ENCODE measurements around the gene MED29. TPM values are rescaled to one million over a fixed set of nuclear protein-coding genes. Genes with fewer than 3 reads are reported as not detected.
A peak's percentile ranks its signal among the peaks of the same experiment; 100 is the strongest.

Gene MED29
- total and polyA plus RNA-seq, 2 of the 13 experiments (the other 11 are each of a cell fraction or from before 2014, with no cell fraction given): 14.0 to 19.7 TPM

DNA sequence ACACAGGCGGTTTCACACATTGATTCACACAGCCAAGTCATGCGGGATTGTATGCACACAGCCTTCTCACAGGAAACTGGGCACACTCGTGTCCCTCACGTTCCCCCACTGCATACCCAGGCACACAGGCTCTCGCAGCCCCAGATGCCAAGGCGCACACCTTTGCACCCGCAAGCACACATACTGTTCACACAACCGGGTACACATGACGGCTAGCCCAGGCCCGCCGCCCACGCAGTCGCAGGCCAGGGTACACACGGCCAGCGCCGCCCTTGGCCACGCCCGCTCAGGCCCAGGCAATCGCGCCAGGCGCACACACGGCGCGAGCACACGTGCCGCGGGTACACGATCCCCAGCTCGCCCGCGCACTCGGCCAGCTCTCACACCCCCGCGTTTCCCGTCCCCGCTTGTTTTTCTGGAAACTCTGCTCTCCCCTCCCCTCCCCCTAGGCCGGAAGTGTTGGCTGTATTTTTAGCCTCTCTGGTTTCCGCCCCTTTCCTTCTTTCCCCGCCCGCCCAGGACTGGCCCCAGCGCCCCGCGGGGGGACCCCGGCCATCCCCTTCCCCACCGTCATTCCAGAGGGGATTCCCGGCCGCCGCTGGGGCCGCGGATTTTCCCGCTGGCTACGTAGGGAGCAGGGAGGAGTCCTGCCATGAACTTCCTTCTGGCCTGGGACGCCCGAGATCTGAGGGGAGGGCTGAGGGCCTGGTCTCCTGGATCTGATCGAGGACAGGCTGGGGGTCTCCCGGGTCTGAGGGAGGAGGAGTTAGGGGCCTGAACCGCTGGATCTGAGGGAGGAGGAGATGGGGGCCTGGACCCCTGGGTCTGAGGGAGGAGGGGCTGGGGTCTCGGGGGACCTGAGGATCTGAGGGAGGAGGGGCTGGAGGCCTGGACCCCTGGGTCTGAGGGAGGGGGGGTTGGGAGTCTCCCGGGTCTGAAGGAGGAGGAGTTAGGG, 11.4 kb downstream of the MED29 start (continued):
- TF ChIP-seq, protein P1, sequence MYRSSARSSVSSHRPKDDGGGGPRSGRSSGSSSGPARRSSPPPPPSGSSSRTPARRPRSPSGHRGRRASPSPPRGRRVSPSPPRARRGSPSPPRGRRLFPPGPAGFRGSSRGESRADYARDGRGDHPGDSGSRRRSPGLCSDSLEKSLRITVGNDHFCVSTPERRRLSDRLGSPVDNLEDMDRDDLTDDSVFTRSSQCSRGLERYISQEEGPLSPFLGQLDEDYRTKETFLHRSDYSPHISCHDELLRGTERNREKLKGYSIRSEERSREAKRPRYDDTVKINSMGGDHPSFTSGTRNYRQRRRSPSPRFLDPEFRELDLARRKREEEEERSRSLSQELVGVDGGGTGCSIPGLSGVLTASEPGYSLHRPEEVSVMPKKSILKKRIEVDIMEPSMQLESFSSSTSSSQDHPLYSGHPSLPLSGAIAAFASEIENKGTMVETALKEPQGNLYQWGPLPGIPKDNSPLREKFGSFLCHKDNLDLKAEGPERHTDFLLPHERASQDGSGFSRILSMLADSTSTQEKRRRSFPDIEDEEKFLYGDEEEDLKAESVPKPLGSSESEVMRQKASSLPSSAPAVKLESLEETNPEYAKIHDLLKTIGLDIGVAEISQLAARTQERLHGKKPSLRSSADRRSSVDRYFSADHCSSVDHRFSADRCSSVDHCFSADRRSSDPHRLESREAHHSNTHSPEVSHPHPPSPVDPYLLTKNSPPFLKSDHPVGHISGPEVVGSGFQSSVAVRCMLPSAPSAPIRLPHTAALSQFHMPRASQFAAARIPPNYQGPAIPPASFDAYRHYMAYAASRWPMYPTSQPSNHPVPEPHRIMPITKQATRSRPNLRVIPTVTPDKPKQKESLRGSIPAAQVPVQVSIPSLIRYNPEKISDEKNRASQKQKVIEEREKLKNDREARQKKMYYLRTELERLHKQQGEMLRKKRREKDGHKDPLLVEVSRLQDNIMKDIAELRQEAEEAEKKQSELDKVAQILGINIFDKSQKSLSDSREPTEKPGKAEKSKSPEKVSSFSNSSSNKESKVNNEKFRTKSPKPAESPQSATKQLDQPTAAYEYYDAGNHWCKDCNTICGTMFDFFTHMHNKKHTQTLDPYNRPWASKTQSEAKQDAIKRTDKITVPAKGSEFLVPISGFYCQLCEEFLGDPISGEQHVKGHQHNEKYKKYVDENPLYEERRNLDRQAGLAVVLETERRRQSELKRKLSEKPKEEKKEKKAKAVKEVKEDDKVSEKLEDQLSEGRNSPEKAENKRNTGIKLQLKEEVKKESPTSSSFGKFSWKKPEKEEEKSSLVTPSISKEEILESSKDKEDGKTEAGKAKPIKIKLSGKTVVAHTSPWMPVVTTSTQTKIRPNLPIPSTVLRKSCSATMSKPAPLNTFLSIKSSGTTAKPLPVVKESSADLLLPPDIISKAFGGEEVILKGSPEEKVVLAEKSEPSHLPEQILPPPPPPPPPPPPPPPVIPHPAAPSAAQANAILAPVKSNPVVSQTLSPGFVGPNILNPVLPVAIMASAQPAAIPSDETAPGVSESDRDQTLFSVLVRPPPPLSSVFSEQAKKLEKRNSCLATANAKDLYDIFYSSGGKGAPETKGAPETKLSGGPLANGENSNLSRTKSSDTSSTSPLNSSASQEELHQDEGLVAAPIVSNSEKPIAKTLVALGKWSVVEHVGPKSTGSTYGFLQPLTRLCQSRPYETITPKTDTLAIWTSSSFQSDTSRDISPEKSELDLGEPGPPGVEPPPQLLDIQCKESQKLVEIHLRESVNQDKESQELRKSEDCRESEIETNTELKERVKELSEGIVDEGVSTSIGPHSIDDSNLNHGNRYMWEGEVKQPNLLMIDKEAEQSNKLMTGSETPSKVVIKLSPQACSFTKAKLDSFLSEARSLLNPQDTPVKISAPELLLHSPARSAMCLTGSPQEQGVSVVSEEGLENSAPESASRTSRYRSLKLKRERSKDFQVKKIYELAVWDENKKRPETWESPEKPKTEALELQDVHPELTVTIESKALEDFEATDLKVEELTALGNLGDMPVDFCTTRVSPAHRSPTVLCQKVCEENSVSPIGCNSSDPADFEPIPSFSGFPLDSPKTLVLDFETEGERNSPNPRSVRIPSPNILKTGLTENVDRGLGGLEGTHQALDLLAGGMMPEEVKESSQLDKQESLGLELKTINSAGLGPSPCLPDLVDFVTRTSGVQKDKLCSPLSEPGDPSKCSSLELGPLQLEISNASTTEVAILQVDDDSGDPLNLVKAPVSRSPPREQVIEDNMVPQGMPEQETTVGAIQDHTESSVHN (CRISPR knock-in tag; IDR thresholded peaks at IDR 0.05): no peak
- TF ChIP-seq, protein P2, sequence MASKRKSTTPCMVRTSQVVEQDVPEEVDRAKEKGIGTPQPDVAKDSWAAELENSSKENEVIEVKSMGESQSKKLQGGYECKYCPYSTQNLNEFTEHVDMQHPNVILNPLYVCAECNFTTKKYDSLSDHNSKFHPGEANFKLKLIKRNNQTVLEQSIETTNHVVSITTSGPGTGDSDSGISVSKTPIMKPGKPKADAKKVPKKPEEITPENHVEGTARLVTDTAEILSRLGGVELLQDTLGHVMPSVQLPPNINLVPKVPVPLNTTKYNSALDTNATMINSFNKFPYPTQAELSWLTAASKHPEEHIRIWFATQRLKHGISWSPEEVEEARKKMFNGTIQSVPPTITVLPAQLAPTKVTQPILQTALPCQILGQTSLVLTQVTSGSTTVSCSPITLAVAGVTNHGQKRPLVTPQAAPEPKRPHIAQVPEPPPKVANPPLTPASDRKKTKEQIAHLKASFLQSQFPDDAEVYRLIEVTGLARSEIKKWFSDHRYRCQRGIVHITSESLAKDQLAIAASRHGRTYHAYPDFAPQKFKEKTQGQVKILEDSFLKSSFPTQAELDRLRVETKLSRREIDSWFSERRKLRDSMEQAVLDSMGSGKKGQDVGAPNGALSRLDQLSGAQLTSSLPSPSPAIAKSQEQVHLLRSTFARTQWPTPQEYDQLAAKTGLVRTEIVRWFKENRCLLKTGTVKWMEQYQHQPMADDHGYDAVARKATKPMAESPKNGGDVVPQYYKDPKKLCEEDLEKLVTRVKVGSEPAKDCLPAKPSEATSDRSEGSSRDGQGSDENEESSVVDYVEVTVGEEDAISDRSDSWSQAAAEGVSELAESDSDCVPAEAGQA (IDR thresholded peaks at IDR 0.05; ENCODE audit: low read depth): no peak
- TF ChIP-seq, protein P2 (CRISPR knock-in tag; IDR thresholded peaks at IDR 0.05; ENCODE audit: borderline replicate concordance): no peak
- 0 out of 2 replicates have a peak, but pooled peaks have one; percentile 7 for TF ChIP-seq NR1H2 (CRISPR knock-in tag; IDR thresholded peaks at IDR 0.05; ENCODE audit: borderline replicate concordance, low read depth)
- TF ChIP-seq, protein P3, sequence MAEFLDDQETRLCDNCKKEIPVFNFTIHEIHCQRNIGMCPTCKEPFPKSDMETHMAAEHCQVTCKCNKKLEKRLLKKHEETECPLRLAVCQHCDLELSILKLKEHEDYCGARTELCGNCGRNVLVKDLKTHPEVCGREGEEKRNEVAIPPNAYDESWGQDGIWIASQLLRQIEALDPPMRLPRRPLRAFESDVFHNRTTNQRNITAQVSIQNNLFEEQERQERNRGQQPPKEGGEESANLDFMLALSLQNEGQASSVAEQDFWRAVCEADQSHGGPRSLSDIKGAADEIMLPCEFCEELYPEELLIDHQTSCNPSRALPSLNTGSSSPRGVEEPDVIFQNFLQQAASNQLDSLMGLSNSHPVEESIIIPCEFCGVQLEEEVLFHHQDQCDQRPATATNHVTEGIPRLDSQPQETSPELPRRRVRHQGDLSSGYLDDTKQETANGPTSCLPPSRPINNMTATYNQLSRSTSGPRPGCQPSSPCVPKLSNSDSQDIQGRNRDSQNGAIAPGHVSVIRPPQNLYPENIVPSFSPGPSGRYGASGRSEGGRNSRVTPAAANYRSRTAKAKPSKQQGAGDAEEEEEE (CRISPR knock-in tag; IDR thresholded peaks at IDR 0.05; ENCODE audit: borderline replicate concordance): no peak
- no peak for TF ChIP-seq HNRNPLL (IDR thresholded peaks at IDR 0.05; ENCODE audit: low read depth, low read length, poor library complexity, severe bottlenecking)
- no peak for TF ChIP-seq RFX5 (IDR thresholded peaks at IDR 0.05; ENCODE audit: low read depth, low read length)
- peak; percentile 7; the same call in 1 of the 2 replicates for TF ChIP-seq TBX3 (IDR thresholded peaks at IDR 0.05; ENCODE audit: borderline replicate concordance)
- TF ChIP-seq, protein P4, sequence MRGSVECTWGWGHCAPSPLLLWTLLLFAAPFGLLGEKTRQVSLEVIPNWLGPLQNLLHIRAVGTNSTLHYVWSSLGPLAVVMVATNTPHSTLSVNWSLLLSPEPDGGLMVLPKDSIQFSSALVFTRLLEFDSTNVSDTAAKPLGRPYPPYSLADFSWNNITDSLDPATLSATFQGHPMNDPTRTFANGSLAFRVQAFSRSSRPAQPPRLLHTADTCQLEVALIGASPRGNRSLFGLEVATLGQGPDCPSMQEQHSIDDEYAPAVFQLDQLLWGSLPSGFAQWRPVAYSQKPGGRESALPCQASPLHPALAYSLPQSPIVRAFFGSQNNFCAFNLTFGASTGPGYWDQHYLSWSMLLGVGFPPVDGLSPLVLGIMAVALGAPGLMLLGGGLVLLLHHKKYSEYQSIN (CRISPR knock-in tag; IDR thresholded peaks at IDR 0.05; ENCODE audit: borderline replicate concordance): no peak

Measured in HepG2 (cell line).